HG03103 (cell line): ENCODE measurements around the gene TMSB15B.
"Not testable (repeated sequence)": the region's sequence is repeated elsewhere in the genome, so short reads cannot be mapped to it uniquely, and the experiment has no call there.

Experiments
- ATAC-seq: cut with Tn5 transposase; IDR thresholded peaks from one replicate; pipeline ENCODE4 v1.9.1; 2021; ENCODE audit warnings: low read depth; ENCODE audit not compliant: unreplicated experiment

The TMSB15B gene

GRCh38 chrX:103962411-103963278, at the start of gene TMSB15B:
Gene TMSB15B, plus strand, starts transcription at chrX:103962627.
- peak; percentile 98 for ATAC-seq

- ATAC-seq, result no peak
These were observed 48.9 kb upstream of the TMSB15B start for GRCh38 chrX:103913356-103914020.

- ATAC-seq, result no peak
These were observed 44.4 kb upstream of the TMSB15B start for GRCh38 chrX:103918050-103918449.

GRCh38 chrX:103918571-103919269, 43.7 kb upstream of the TMSB15B start:
- peak; percentile 53 for ATAC-seq

GRCh38 chrX:103919270-103919637, 43.2 kb upstream of the TMSB15B start:
- ATAC-seq, result peak; percentile 36

GRCh38 chrX:103920515-103920914, 41.9 kb upstream of the TMSB15B start:
- peak; percentile 41 for ATAC-seq

- peak; percentile 73 for ATAC-seq
These were observed 35.4 kb upstream of the TMSB15B start for GRCh38 chrX:103927030-103927429.

GRCh38 chrX:103927633-103928032, 34.8 kb upstream of the TMSB15B start:
- no peak for ATAC-seq

GRCh38 chrX:103932133-103932532, 30.3 kb upstream of the TMSB15B start:
- no peak for ATAC-seq

- ATAC-seq, result not testable (repeated sequence)
These were observed 22.2 kb upstream of the TMSB15B start for GRCh38 chrX:103940257-103940656.

- ATAC-seq, result no peak
These were observed 21.0 kb upstream of the TMSB15B start for GRCh38 chrX:103941201-103941975.

- ATAC-seq, result no peak
These were observed 12.9 kb upstream of the TMSB15B start for GRCh38 chrX:103949506-103949905.

GRCh38 chrX:103953353-103953752, 9.1 kb upstream of the TMSB15B start:
- no peak for ATAC-seq

GRCh38 chrX:103954259-103954658, 8.2 kb upstream of the TMSB15B start:
- ATAC-seq, result no peak

GRCh38 chrX:103960599-103960998, 1.8 kb upstream of the TMSB15B start:
- not testable (repeated sequence) for ATAC-seq

GRCh38 chrX:103983508-103983907, 21.1 kb downstream of the TMSB15B start:
- ATAC-seq, result not testable (repeated sequence)

- ATAC-seq, result no peak
These were observed 36.8 kb downstream of the TMSB15B start for GRCh38 chrX:103999234-103999633.

GRCh38 chrX:104008831-104009230, 46.4 kb downstream of the TMSB15B start:
- no peak for ATAC-seq

- ATAC-seq, result no peak
These were observed 50.7 kb downstream of the TMSB15B start for GRCh38 chrX:104013158-104013557.

GRCh38 chrX:104013606-104014005, 51.2 kb downstream of the TMSB15B start, which contains the start of gene H2BW1:
Gene H2BW1, minus strand, starts transcription at chrX:104013708. Its CDS starts 132 bp downstream, at chrX:104013576.
- no peak for ATAC-seq
